K562 (cell line): ENCODE data around the gene ABHD16A. TPM values are rescaled to one million over a fixed set of nuclear protein-coding genes. Genes with fewer than 3 reads are reported as not detected.

Experiments
- BRCA1 ChIP-seq, 2 experiments: fragments of 450-650 bp in 1 of 2; sonication (generic) in 1 of 2; formaldehyde crosslinking in 1 of 2; IDR thresholded peaks; 2 replicates each; pipeline versions ENCODE4 v1.5.0 to v1.6.1; 2017 to 2020; ENCODE audit warnings: mild to moderate bottlenecking in 1 of 2, missing genetic modification reagents in 1 of 2
- CBFA2T3 ChIP-seq: fragments of 450-650 bp; IDR thresholded peaks from 2 replicates; pipeline ENCODE4 v1.6.1; 2017
- CHD2 ChIP-seq: IDR thresholded peaks from 2 replicates; pipeline ENCODE4 v1.6.1; 2011; ENCODE audit warnings: low read depth, low read length
- CREB1 ChIP-seq, 2 experiments: sonication (generic) in 1 of 2; formaldehyde crosslinking in 1 of 2; IDR thresholded peaks; 2 replicates each; pipeline versions ENCODE4 v1.6.1 to v1.8.0; 2012 to 2022; ENCODE audit warnings: inconsistent platforms in 1 of 2, mild to moderate bottlenecking in 1 of 2, missing genetic modification reagents in 1 of 2, moderate library complexity in 1 of 2
- IRF2 ChIP-seq: sonication (generic); formaldehyde crosslinking; IDR thresholded peaks from 2 replicates; pipeline ENCODE4 v1.8.1; 2022; ENCODE audit warnings: mild to moderate bottlenecking, missing genetic modification reagents
- LCOR ChIP-seq: sonication (generic); formaldehyde crosslinking; IDR thresholded peaks from 2 replicates; pipeline ENCODE4 v1.8.0; 2022; ENCODE audit warnings: mild to moderate bottlenecking, missing genetic modification reagents
- MAFG ChIP-seq: fragments of 450-650 bp; conservative IDR thresholded peaks from 2 replicates; pipeline ENCODE4 v1.6.1; 2016; ENCODE audit warnings: missing genetic modification characterization, missing compliant biosample characterization
- NFE2L1 ChIP-seq: fragments of 450-650 bp; IDR thresholded peaks from 2 replicates; pipeline ENCODE4 v1.6.1; 2016; ENCODE audit warnings: missing genetic modification characterization, low read depth, mild to moderate bottlenecking, missing compliant biosample characterization, moderate library complexity, borderline replicate concordance
- PHTF2 ChIP-seq: fragments of 250-450 bp; sonication (Bioruptor Pico); IDR thresholded peaks from 2 replicates; pipeline ENCODE4 v1.5.0; 2021; ENCODE audit warnings: mild to moderate bottlenecking
- POLR2AphosphoS5 ChIP-seq: IDR thresholded peaks from 2 replicates; pipeline ENCODE4 v1.6.1; 2011; ENCODE audit warnings: mild to moderate bottlenecking, low read depth, low read length, moderate library complexity; ENCODE audit not compliant: control insufficient read depth, insufficient read depth
- POLR2G ChIP-seq: fragments of 200-400 bp; formaldehyde crosslinking; IDR thresholded peaks from 2 replicates; pipeline ENCODE4 v1.6.1; 2017; ENCODE audit warnings: low read depth, mild to moderate bottlenecking, antibody characterized with exemption, low read length, moderate library complexity
- RBFOX2 ChIP-seq: fragments of 200-400 bp; formaldehyde crosslinking; IDR thresholded peaks from 2 replicates; pipeline ENCODE4 v1.6.1; 2017; ENCODE audit warnings: low read depth, mild to moderate bottlenecking, low read length, moderate library complexity
- RFX7 ChIP-seq: fragments of 250-450 bp; sonication (Bioruptor Pico); IDR thresholded peaks from 2 replicates; pipeline ENCODE4 v1.5.1; 2021; ENCODE audit warnings: mild to moderate bottlenecking
- STAT5B ChIP-seq: fragments of 250-450 bp; sonication (Bioruptor Pico); IDR thresholded peaks from 2 replicates; pipeline ENCODE4 v1.8.0; 2021; ENCODE audit warnings: mild to moderate bottlenecking, inconsistent platforms
- TARDBP ChIP-seq: fragments of 450-650 bp; IDR thresholded peaks from 2 replicates; pipeline ENCODE4 v1.6.1; 2016
- TCF3 ChIP-seq: sonication (generic); formaldehyde crosslinking; IDR thresholded peaks from 2 replicates; pipeline ENCODE4 v1.4.0; 2020; ENCODE audit warnings: mild to moderate bottlenecking, missing genetic modification reagents
- TGIF2 ChIP-seq: sonication (generic); formaldehyde crosslinking; IDR thresholded peaks from 2 replicates; pipeline ENCODE4 v1.8.1; 2022; ENCODE audit warnings: mild to moderate bottlenecking, missing genetic modification reagents, moderate library complexity
- ZNF23 ChIP-seq: fragments of 250-450 bp; sonication (Bioruptor Pico); IDR thresholded peaks from 2 replicates; pipeline ENCODE4 v1.4.0; 2020; ENCODE audit warnings: mild to moderate bottlenecking
- ZNF280A ChIP-seq: fragments of 450-650 bp; IDR thresholded peaks from 2 replicates; pipeline ENCODE4 v1.6.1; 2018; ENCODE audit warnings: mild to moderate bottlenecking, low read depth; ENCODE audit not compliant: partially characterized antibody
- ZNF347 ChIP-seq: fragments of 450-650 bp; formaldehyde crosslinking; IDR thresholded peaks from 2 replicates; pipeline ENCODE4 v1.4.0; 2020; ENCODE audit warnings: low read depth, mild to moderate bottlenecking, moderate library complexity
- ZNF507 ChIP-seq: conservative IDR thresholded peaks from 2 replicates; pipeline ENCODE4 v1.6.1; 2017; ENCODE audit warnings: missing genetic modification characterization, missing compliant biosample characterization
- ZNF589 ChIP-seq: fragments of 200-800 bp; sonication (Bioruptor generic); IDR thresholded peaks from 2 replicates; pipeline ENCODE4 v1.6.1; 2016; ENCODE audit warnings: low read depth, missing genetic modification characterization, missing compliant biosample characterization
- ZSCAN32 ChIP-seq: fragments of 450-650 bp; formaldehyde crosslinking; IDR thresholded peaks from 2 replicates; pipeline ENCODE4 v1.4.0; 2020; ENCODE audit warnings: mild to moderate bottlenecking, moderate library complexity
- polyA plus RNA-seq, 8 experiments: library from polyadenylated mRNA; depleted of rRNA in 4 of 8; stranded (reverse) in 5 of 8; unstranded in 3 of 8; fragments of >200 nt; fragmentation: Nextera tagmentation in 2 of 8; fragmentation: Illumina TruSeq in 1 of 8; extraction: Ambion mirVana in 2 of 8; extraction: Trizol in 1 of 8; gene quantifications; 2 replicates each; pipeline versions ENCODE4 v1.2.1 to v1.2.3, GENCODE V29; 2011 to 2014; ENCODE audit warnings: inconsistent platforms in 1 of 8, missing spikeins in 1 of 8
- total RNA-seq, 7 experiments: library from RNA; depleted of rRNA in 6 of 7; stranded (reverse); fragments of >200 nt in 6 of 7; fragmentation: Illumina TruSeq in 2 of 7; extraction: Trizol in 2 of 7; gene quantifications; 2 replicates each; pipeline versions ENCODE4 v1.2.1 to v1.2.3, GENCODE V29; 2011 to 2021; ENCODE audit warnings: low replicate concordance in 1 of 7
- TF ChIP-seq, protein P1 (sequence below): fragments of 250-450 bp; sonication (Bioruptor Pico); IDR thresholded peaks from 2 replicates; pipeline ENCODE4 v1.8.0; 2022; ENCODE audit warnings: inconsistent platforms, mild to moderate bottlenecking, moderate library complexity, borderline replicate concordance
- TF ChIP-seq, protein P2 (sequence below), 2 experiments: IDR thresholded peaks; 2 replicates each; pipeline ENCODE4 v1.6.1; 2012; ENCODE audit warnings: improper control_type of control experiment in 2 of 2, low read depth in 2 of 2, low read length in 2 of 2, borderline replicate concordance in 1 of 2

Gene ABHD16A
- total and polyA plus RNA-seq, 9 of the 15 experiments (the other 6 are each of a cell fraction or from before 2014, with no cell fraction given), result 25.8 to 120 (median 81.6) TPM

- TF ChIP-seq ZNF347 (no peak), STAT5B (CRISPR knock-in tag) (no peak), BRCA1 (IDR thresholded peaks at IDR 0.05) (no peak), BRCA1 (CRISPR knock-in tag; IDR thresholded peaks at IDR 0.05) (no peak), CREB1 (IDR thresholded peaks at IDR 0.05) (no peak), CREB1 (CRISPR knock-in tag; IDR thresholded peaks at IDR 0.05) (no peak), POLR2G (peak; percentile 75; the same call in 1 of the 2 replicates), ZNF589 (CRISPR knock-in tag) (no peak), TCF3 (no peak), LCOR (0 out of 2 replicates have a peak, but pooled peaks have one; percentile 41), RFX7 (CRISPR knock-in tag) (no peak), ZNF280A (no peak), TGIF2 (no peak), NFE2L1 (tag) (no peak), ZNF507 (tag) (no peak), CBFA2T3 (peak; percentile 50), TARDBP (no peak), RBFOX2 (peak; percentile 59), MAFG (tag) (no peak), PHTF2 (CRISPR knock-in tag) (no peak), CHD2 (no peak), POLR2AphosphoS5 (no peak), ZSCAN32 (no peak), ZNF23 (no peak), IRF2 (CRISPR knock-in tag) (no peak)
- TF ChIP-seq, protein P1, sequence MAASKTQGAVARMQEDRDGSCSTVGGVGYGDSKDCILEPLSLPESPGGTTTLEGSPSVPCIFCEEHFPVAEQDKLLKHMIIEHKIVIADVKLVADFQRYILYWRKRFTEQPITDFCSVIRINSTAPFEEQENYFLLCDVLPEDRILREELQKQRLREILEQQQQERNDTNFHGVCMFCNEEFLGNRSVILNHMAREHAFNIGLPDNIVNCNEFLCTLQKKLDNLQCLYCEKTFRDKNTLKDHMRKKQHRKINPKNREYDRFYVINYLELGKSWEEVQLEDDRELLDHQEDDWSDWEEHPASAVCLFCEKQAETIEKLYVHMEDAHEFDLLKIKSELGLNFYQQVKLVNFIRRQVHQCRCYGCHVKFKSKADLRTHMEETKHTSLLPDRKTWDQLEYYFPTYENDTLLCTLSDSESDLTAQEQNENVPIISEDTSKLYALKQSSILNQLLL (CRISPR knock-in tag), result no peak
- TF ChIP-seq, protein P2, sequence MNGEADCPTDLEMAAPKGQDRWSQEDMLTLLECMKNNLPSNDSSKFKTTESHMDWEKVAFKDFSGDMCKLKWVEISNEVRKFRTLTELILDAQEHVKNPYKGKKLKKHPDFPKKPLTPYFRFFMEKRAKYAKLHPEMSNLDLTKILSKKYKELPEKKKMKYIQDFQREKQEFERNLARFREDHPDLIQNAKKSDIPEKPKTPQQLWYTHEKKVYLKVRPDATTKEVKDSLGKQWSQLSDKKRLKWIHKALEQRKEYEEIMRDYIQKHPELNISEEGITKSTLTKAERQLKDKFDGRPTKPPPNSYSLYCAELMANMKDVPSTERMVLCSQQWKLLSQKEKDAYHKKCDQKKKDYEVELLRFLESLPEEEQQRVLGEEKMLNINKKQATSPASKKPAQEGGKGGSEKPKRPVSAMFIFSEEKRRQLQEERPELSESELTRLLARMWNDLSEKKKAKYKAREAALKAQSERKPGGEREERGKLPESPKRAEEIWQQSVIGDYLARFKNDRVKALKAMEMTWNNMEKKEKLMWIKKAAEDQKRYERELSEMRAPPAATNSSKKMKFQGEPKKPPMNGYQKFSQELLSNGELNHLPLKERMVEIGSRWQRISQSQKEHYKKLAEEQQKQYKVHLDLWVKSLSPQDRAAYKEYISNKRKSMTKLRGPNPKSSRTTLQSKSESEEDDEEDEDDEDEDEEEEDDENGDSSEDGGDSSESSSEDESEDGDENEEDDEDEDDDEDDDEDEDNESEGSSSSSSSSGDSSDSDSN (IDR thresholded peaks at IDR 0.05; ENCODE audit: borderline replicate concordance in 1 of 2, low read depth in 2 of 2, low read length in 2 of 2), result no peak
Observed at GRCh38 chr6:31723245-31723979, 20.3 kb upstream of the ABHD16A start, which contains the start of gene MPIG6B (continued).
